Ectodermal cell (in vitro differentiated cells): Measurements from ENCODE around the gene ETFB.

ENCODE experiments used
- H3K27ac ChIP-seq: 2 replicates; pipeline ENCODE4 v1.7.0; 2013; ENCODE audit warnings: mild to moderate bottlenecking, low read depth, low read length; ENCODE audit not compliant: insufficient read depth, poor library complexity, severe bottlenecking
- H3K27me3 ChIP-seq: 2 replicates; pipeline ENCODE4 v1.7.0; 2013; ENCODE audit warnings: mild to moderate bottlenecking, low read length; ENCODE audit not compliant: insufficient read depth, control insufficient read depth, poor library complexity, severe bottlenecking
- H3K36me3 ChIP-seq: one replicate; pipeline ENCODE4 v1.7.0; 2013; ENCODE audit warnings: low read length; ENCODE audit not compliant: control insufficient read depth, insufficient read depth
- H3K4me1 ChIP-seq: one replicate; pipeline ENCODE4 v1.7.0; 2013; ENCODE audit warnings: low read length; ENCODE audit not compliant: control insufficient read depth, insufficient read depth
- H3K4me3 ChIP-seq: 2 replicates; pipeline ENCODE4 v1.7.0; 2013; ENCODE audit warnings: low read depth, low read length, control low read depth; ENCODE audit not compliant: insufficient read depth
- H3K9me3 ChIP-seq: 2 replicates; pipeline ENCODE4 v1.7.0; 2013; ENCODE audit warnings: mild to moderate bottlenecking, low read length, moderate library complexity; ENCODE audit not compliant: control insufficient read depth
- WGBS, 2 experiments: methylation state at CpG; one replicate each; pipeline ENCODE4 v1.1.7; 2013; ENCODE audit warnings: missing lambda C conversion rate in 2 of 2; 5-methylcytosine and 5-hydroxymethylcytosine counted together

ETFB gene

GRCh38 chr19:51365211-51365964, 800 bp downstream of the ETFB start:
- H3K27ac ChIP-seq: no peak overlapping the region
- peak overlapping the region; percentile 86 for H3K4me3 ChIP-seq
- H3K9me3 ChIP-seq: no peaks in the 10 kb centered on the region
- 53% methylated on average over 10 of the region's 10 CpGs for WGBS, 2 experiments
- no peaks in the 10 kb centered on the region for H3K36me3 ChIP-seq
- peaks cover 16% of the 10 kb centered on the region for H3K4me1 ChIP-seq
- H3K27me3 ChIP-seq: no peaks in the 10 kb centered on the region

- H3K27ac ChIP-seq: no peak overlapping the region
- no peaks in the 10 kb centered on the region for H3K9me3 ChIP-seq
- no peaks in the 10 kb centered on the region for H3K36me3 ChIP-seq
- WGBS, 2 experiments: 85% methylated on average over 15 of the region's 15 CpGs
- peaks cover 16% of the 10 kb centered on the region for H3K4me1 ChIP-seq
- H3K4me3 ChIP-seq: no peak overlapping the region
- no peaks in the 10 kb centered on the region for H3K27me3 ChIP-seq
Measured at GRCh38 chr19:51364200-51365106, 1.7 kb downstream of the ETFB start.

DNA sequence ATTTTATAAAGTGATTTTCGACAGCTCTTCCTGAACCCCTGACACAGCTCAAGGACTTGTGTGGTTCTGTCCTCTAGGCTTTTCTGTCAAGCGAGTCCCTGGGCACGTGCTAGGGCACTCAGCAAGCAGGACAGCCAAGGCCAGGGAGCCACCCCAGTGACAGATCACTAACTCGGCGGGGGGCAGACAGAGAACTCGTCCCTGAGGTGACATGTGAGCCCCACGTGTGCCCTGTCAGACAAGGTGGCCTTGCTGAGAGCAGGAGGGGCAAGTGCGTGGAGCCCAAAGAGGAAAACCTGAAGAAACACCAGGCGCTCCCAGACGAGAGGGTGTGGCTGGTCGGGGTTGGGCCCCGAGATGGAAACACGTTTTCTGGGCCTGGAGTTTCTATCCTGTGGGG, 4.9 kb downstream of the ETFB start:
- Histone ChIP-seq H3K27ac (no peak overlapping the region), H3K27me3 (no peaks in the 10 kb centered on the region), H3K9me3 (no peaks in the 10 kb centered on the region), H3K4me1 (peaks cover 8% of the 10 kb centered on the region), H3K36me3 (no peaks in the 10 kb centered on the region), H3K4me3 (no peak overlapping the region)
- WGBS, 2 experiments: 91 to 92% methylated on average over 13 of the region's 13 CpGs

GRCh38 chr19:51359294-51359693, 6.9 kb downstream of the ETFB start:
- Histone ChIP-seq H3K27me3 (no peaks in the 10 kb centered on the region), H3K9me3 (no peaks in the 10 kb centered on the region), H3K4me3 (no peak overlapping the region), H3K36me3 (no peaks in the 10 kb centered on the region), H3K4me1 (peaks cover 3% of the 10 kb centered on the region), H3K27ac (no peak overlapping the region)
- 88 to 89% methylated on average over 2 of the region's 4 CpGs for WGBS, 2 experiments

GRCh38 chr19:51357952-51358351, 8.2 kb downstream of the ETFB start:
- Histone ChIP-seq H3K4me1 (peaks cover 10% of the 10 kb centered on the region), H3K4me3 (no peak overlapping the region), H3K27me3 (no peaks in the 10 kb centered on the region), H3K36me3 (no peaks in the 10 kb centered on the region), H3K27ac (no peak overlapping the region), H3K9me3 (no peaks in the 10 kb centered on the region)
- WGBS, 2 experiments: 94 to 96% methylated on average over 7 of the region's 7 CpGs

GRCh38 chr19:51356159-51356801, 9.9 kb downstream of the ETFB start:
- Histone ChIP-seq H3K4me1 (peaks cover 12% of the 10 kb centered on the region), H3K36me3 (no peaks in the 10 kb centered on the region), H3K4me3 (no peak overlapping the region), H3K9me3 (no peaks in the 10 kb centered on the region), H3K27me3 (no peaks in the 10 kb centered on the region), H3K27ac (no peak overlapping the region)
- 92 to 95% methylated on average over 10 of the region's 10 CpGs for WGBS, 2 experiments

GRCh38 chr19:51354742-51355148, 11.4 kb downstream of the ETFB start:
- H3K4me3 ChIP-seq: no peak overlapping the region
- H3K9me3 ChIP-seq: no peaks in the 10 kb centered on the region

DNA sequence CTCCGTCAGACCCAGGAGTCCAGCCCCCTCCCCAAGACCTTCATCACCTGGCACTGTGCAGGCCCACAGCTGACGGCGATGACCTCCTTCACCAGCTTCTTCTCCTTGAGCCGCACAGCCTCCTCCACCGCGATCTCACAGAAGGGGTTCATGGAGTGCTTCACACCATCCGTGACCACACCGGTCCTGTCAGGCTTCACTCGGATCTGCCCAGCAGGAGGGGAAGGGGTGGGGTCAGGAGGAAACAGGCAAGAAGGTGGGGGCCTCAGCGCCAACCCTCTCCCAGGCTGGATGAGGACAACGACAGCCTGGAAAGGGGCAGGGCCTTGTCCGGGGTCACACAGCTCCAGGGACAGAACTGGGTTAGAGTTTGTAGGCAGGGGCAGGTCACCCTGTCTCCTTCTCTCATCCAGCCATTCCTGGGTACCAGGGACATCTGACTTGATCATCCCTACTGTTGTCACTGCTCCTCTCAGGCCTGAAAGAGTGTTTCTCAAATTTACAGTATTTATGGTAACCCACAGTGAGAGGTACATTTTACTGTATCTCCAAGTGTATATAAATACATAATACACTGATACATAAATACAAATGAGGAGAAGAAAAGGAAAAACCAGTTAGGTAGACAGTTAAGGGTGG, 12.0 kb downstream of the ETFB start:
- H3K27me3 ChIP-seq: no peaks in the 10 kb centered on the region
- H3K4me1 ChIP-seq: peaks cover 12% of the 10 kb centered on the region
- peak overlapping the region; percentile 95 for H3K27ac ChIP-seq
- H3K9me3 ChIP-seq: no peaks in the 10 kb centered on the region
- H3K36me3 ChIP-seq: no peaks in the 10 kb centered on the region
- H3K4me3 ChIP-seq: peak overlapping the region; percentile 8
- WGBS, 2 experiments: 40 to 43% methylated on average over 12 of the region's 12 CpGs

More at GRCh38 chr19:51354742-51355148, 11.4 kb downstream of the ETFB start:
- H3K4me1 ChIP-seq: peaks cover 12% of the 10 kb centered on the region
- no peaks in the 10 kb centered on the region for H3K36me3 ChIP-seq
- H3K27ac ChIP-seq: peak overlapping the region; percentile 95
- whole genome bisulfite sequencing, 2 experiments: 0 to 2% methylated on average over 8 of the region's 8 CpGs
- H3K27me3 ChIP-seq: no peaks in the 10 kb centered on the region

- no peak overlapping the region for H3K27ac ChIP-seq
- 93 to 96% methylated on average over 16 of the region's 16 CpGs for WGBS, 2 experiments
- peaks cover 12% of the 10 kb centered on the region for H3K4me1 ChIP-seq
- H3K36me3 ChIP-seq: no peaks in the 10 kb centered on the region
- no peak overlapping the region for H3K4me3 ChIP-seq
- H3K9me3 ChIP-seq: no peaks in the 10 kb centered on the region
- H3K27me3 ChIP-seq: no peaks in the 10 kb centered on the region
Measured at GRCh38 chr19:51352783-51353360, 13.3 kb downstream of the ETFB start.
